Esophagus squamous epithelium (tissue), 5 donors: Measurements from ENCODE around the gene RETN. TPM values are rescaled to one million over a fixed set of nuclear protein-coding genes. Genes with fewer than 3 reads are reported as not detected.

Experiments
- DNase-seq: peaks from one replicate; lab custom pipeline; 2025; lab: John Stamatoyannopoulos, UW
- H3K27ac ChIP-seq, 4 donors: fragments of 200-600 bp; sonication (generic); one replicate each; pipeline ENCODE4 v1.5.1; 2016 to 2019; ENCODE audit warnings: mild to moderate bottlenecking in 1 of 4
- H3K27me3 ChIP-seq, 4 donors: fragments of 200-600 bp; sonication (generic); 1 replicate in 3 of 4; 2 replicates in 1 of 4; pipeline versions ENCODE4 v1.5.1 to v1.6.0; 2017 to 2021; ENCODE audit warnings: antibody characterized with exemption in 1 of 4
- H3K36me3 ChIP-seq, 3 donors: fragments of 200-600 bp; sonication (generic); one replicate each; pipeline ENCODE4 v1.5.1; 2016 to 2019
- H3K4me1 ChIP-seq, 3 donors: fragments of 200-600 bp; sonication (generic); one replicate each; pipeline ENCODE4 v1.5.1; 2017 to 2019
- H3K4me3 ChIP-seq, 4 donors: fragments of 200-600 bp; sonication (generic); 1 replicate in 3 of 4; 2 replicates in 1 of 4; pipeline ENCODE4 v1.5.1; 2016 to 2019; ENCODE audit warnings: mild to moderate bottlenecking in 2 of 4, moderate library complexity in 1 of 4
- H3K9me3 ChIP-seq, 3 donors: fragments of 200-600 bp; sonication (generic); one replicate each; pipeline ENCODE4 v1.5.1; 2016 to 2019
- POLR2A ChIP-seq, 4 donors: fragments of 450-650 bp; IDR thresholded peaks; one replicate each; pipeline ENCODE4 v1.6.1; 2017; ENCODE audit warnings: antibody characterized with exemption in 4 of 4, mild to moderate bottlenecking in 4 of 4, moderate library complexity in 3 of 4
- WGBS, 2 donors: methylation state at CpG; one replicate each; pipeline ENCODE4 v1.1.5; 2018; 5-methylcytosine and 5-hydroxymethylcytosine counted together
- intact Hi-C: fragments of 100-400 bp; cut with DNase I; formaldehyde crosslinking; loops from one replicate; pipeline ENCODE4 v1.15.0; 2022
- total RNA-seq, 4 donors: library from RNA; depleted of rRNA; stranded (reverse); fragments of >200 nt; gene quantifications; one replicate each; pipeline ENCODE4 v1.1.0, GENCODE V29; 2016
- TF ChIP-seq, protein P1 (sequence below), 6 experiments: fragments of 450-650 bp in 4 of 6; fragments of 200-600 bp in 2 of 6; sonication (generic) in 2 of 6; IDR thresholded peaks; one replicate each; pipeline ENCODE4 v1.5.1; 2016 to 2019; ENCODE audit warnings: antibody characterized with exemption in 6 of 6, mild to moderate bottlenecking in 4 of 6, moderate library complexity in 4 of 6
- donor health status: DM: yes; HTN: yes; CAD: no.

The RETN gene
- total RNA-seq, 4 donors from 2014 or later, result 28.1 TPM; not detected in 3

DNA sequence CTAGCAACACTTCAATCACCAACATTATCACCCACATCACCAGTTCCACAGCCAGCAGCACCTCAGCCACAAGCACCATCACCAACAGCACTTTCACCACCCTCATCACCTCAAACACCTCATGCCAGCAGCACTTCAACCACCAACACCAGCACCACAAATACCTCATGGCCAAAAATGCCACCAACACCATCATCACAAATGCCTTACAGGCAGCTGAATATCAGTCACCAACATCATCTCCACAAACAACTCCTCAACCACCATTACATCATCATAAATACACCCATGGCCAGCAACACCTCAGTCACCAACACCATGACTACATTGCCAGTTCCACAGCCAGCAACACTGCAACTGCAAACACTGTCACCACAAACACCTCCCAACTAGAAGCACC, 22.6 kb downstream of the RETN start:
- intact Hi-C loops, result no loop called here
- no peaks in the 10 kb centered on the region for H3K4me1 ChIP-seq

DNA sequence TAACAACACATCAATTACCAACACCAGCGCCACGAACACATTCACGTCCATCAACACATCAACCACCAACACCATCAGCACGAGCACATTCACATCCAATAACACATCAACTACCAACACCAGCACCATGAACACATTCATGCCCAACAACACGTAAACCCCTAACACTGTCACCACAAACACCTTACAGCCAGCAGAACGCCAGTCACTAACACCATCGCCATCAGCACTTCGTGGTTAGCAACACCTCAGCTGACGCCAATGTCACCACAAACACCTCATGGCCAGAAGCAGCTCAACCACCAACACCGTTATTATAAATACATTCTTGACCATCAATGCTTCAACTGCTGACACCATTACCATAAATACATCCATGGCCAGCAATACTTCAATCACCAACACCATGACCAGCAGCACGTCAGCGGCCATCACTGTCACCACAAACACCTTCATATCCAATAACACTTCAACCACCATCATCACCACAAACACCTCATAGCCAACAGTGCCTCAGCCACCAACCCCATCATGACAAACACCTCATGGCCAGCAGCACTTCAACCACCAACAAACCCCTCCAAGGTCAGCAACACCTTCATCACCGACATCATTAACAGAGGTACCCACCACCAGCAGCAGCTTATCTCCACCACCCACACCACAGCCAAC, 23.7 kb downstream of the RETN start:
- intact Hi-C loops, result no loop called here
- H3K4me1 ChIP-seq, result no peaks in the 10 kb centered on the region
- TF ChIP-seq, protein P1, sequence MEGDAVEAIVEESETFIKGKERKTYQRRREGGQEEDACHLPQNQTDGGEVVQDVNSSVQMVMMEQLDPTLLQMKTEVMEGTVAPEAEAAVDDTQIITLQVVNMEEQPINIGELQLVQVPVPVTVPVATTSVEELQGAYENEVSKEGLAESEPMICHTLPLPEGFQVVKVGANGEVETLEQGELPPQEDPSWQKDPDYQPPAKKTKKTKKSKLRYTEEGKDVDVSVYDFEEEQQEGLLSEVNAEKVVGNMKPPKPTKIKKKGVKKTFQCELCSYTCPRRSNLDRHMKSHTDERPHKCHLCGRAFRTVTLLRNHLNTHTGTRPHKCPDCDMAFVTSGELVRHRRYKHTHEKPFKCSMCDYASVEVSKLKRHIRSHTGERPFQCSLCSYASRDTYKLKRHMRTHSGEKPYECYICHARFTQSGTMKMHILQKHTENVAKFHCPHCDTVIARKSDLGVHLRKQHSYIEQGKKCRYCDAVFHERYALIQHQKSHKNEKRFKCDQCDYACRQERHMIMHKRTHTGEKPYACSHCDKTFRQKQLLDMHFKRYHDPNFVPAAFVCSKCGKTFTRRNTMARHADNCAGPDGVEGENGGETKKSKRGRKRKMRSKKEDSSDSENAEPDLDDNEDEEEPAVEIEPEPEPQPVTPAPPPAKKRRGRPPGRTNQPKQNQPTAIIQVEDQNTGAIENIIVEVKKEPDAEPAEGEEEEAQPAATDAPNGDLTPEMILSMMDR (IDR thresholded peaks at IDR 0.05), result no peak
- TF ChIP-seq POLR2A (IDR thresholded peaks at IDR 0.05), result no peak
- peaks cover 0 to 43% (median 0%) of the 10 kb centered on the region in 4 donors for H3K27me3 ChIP-seq
- DNase-seq, result no peak
- H3K4me3 ChIP-seq, result no peak overlapping the region
- no peak overlapping the region for H3K27ac ChIP-seq
- no peaks in the 10 kb centered on the region for H3K36me3 ChIP-seq
- H3K9me3 ChIP-seq, result no peaks in the 10 kb centered on the region
- 69 to 94% methylated on average over 13 of the region's 13 CpGs for WGBS, 2 donors

More for the DNA sequence above, 22.6 kb downstream of the RETN start:
- no peak overlapping the region for H3K4me3 ChIP-seq
- TF ChIP-seq POLR2A (IDR thresholded peaks at IDR 0.05), result no peak
- TF ChIP-seq, protein P1 (IDR thresholded peaks at IDR 0.05), result no peak
- no peaks in the 10 kb centered on the region for H3K9me3 ChIP-seq
- no peak overlapping the region for H3K27ac ChIP-seq
- peaks cover 0 to 33% (median 0%) of the 10 kb centered on the region in 4 donors for H3K27me3 ChIP-seq
- DNase-seq, result no peak
- no peaks in the 10 kb centered on the region for H3K36me3 ChIP-seq

DNA sequence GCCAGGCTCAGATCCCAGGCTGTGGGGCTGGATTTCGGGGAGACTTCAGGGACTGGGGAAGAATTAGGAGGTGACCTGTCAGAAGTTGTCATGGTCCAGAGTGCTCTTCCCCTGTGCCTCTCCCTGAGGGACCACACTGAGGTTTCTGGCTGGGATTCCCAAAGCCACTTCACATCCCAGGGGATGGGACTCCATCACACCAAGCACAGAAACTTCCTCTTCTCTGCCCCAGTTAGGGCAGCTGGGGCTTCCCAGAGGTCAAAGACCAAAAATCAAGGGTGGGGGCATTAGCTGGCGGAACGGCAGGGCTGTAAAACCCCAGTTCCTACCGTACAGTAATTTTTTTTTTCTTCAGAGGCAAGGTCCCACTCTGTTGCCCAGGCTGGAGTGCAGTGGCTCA, 25.6 kb downstream of the RETN start:
- no peak for DNase-seq
- no peak for TF ChIP-seq POLR2A (IDR thresholded peaks at IDR 0.05)
- TF ChIP-seq, protein P1 (IDR thresholded peaks at IDR 0.05), result no peak
- 53 to 61% methylated on average over 3 to 4 of the region's 4 CpGs for WGBS, 2 donors
- H3K36me3 ChIP-seq, result no peaks in the 10 kb centered on the region
- H3K9me3 ChIP-seq, result no peaks in the 10 kb centered on the region
- intact Hi-C loops, result no loop called here
- no peaks in the 10 kb centered on the region for H3K4me1 ChIP-seq
- no peak overlapping the region for H3K27ac ChIP-seq
- no peak overlapping the region for H3K4me3 ChIP-seq
- peaks cover 0 to 53% (median 3%) of the 10 kb centered on the region in 4 donors for H3K27me3 ChIP-seq

DNA sequence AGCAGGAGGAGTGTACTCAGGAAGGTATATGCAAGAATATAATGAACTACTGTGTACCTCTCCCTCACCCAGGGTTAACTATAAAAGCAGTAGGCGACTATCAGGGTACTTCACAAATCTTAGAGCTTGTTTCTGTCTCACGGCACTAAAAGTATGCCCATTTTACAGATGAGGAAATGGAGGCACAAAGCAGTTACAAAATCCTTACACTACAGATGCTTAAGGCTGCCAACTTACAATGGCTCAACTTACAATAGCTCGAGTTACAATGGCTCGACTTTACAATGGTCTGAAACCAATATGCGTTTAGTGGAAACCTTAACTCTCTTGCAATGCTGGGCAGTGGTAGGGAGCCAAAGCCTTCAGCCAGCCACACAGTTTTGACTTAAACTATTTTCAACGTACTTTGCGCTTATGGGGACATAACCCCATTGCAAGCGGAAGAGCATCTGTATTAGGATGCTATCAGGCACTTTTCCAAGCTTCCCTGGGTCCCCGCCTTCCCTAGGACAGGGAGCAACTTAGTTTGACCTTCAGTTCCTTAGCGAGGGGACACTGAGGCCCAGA, 29.0 kb downstream of the RETN start:
- WGBS, 2 donors, result 75 to 80% methylated on average over 8 to 10 of the region's 10 CpGs
- peaks cover 0 to 68% (median 3%) of the 10 kb centered on the region in 4 donors for H3K27me3 ChIP-seq

DNA sequence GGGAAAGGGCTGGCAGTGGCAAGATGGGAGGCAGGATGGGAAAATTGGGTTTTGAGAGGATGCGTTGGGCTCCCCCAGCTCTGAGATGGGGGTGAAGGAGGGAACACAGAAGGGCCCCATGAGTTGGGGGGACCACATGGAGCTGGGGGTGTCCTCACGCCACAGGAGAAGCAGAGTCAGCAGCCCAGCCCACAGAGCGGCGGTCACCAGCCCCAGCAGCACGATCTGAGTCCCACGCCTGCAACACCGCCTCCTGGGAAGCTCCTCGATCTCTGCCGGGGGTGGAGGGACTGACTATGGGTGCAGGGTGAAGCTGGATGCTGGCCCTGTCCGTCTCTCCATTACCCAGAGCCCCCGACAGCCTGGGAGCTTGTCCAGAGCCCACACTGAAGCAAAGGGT, 29.7 kb downstream of the RETN start:
- DNase-seq, result no peak
- WGBS, 2 donors, result 36 to 59% methylated on average over 2 to 4 of the region's 11 CpGs
- TF ChIP-seq, protein P1 (IDR thresholded peaks at IDR 0.05), result no peak
- TF ChIP-seq POLR2A (IDR thresholded peaks at IDR 0.05), result no peak
- Histone ChIP-seq H3K36me3 (no peaks in the 10 kb centered on the region), H3K4me1 (no peaks in the 10 kb centered on the region), H3K9me3 (no peaks in the 10 kb centered on the region), H3K27ac (no peak overlapping the region), H3K27me3 (peaks cover 0 to 73% (median 3%) of the 10 kb centered on the region in 4 donors), H3K4me3 (no peak overlapping the region)
- intact Hi-C loops, result no loop called here

More for the DNA sequence above, 29.0 kb downstream of the RETN start:
- H3K27ac ChIP-seq, result no peak overlapping the region
- H3K9me3 ChIP-seq, result no peaks in the 10 kb centered on the region
- intact Hi-C loops, result no loop called here
- no peak overlapping the region for H3K4me3 ChIP-seq
- TF ChIP-seq POLR2A (IDR thresholded peaks at IDR 0.05), result no peak
- TF ChIP-seq, protein P1 (IDR thresholded peaks at IDR 0.05), result no peak
- DNase-seq, result no peak
- no peaks in the 10 kb centered on the region for H3K36me3 ChIP-seq
- H3K4me1 ChIP-seq, result no peaks in the 10 kb centered on the region
